ENCODE results near the gene KY.

GRCh38 chr3:134640872-134641470 lies 9.9 kb downstream of the KY start:
- TF ChIP-seq CTCF (IDR thresholded peaks at IDR 0.05) = no peak
- no peak for TF ChIP-seq POLR2A (IDR thresholded peaks at IDR 0.05)

Data from breast epithelium (tissue), 3 donors.